ENCODE results near the gene IMP4. TPM values are rescaled to one million over a fixed set of nuclear protein-coding genes. Genes with fewer than 3 reads are reported as not detected.

The IMP4 gene
- total and polyA plus RNA-seq, 2 of the 4 experiments (the other 2 are of a cell fraction), result 154 to 169 TPM

DNA sequence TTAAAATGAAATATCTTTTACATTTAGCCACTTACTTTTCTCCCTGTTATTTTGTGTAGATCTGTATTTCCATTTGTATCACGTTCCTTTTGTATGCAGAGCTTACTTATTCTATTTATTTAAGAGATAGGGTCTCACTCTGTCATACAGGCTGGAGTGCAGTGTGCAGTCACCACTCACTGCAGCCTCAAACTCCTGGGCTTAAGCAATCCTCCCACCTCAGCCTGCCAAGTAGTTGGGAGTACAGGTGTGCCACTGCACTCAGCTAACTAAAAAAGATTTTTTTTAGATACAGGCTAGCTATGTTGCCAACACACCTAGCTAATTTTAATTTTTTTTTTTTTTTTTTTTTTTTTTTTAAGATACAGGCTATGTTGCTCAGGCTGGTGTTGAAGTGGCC, 24.0 kb downstream of the IMP4 start:
- Histone ChIP-seq H3K27ac (ENCODE audit: insufficient read depth, low read length) (no peak overlapping the region), H3K14ac (replicated peaks; ENCODE audit: low read depth, low read length) (no peak overlapping the region), H3K9ac (ENCODE audit: low read depth, low read length) (no peak overlapping the region), H4K20me1 (ENCODE audit: insufficient read depth, low read length) (no peaks in the 10 kb centered on the region; the same call in 1 of the 2 replicates), H2AK9ac (replicated peaks; ENCODE audit: low read depth, low read length, poor library complexity) (no peak overlapping the region), H2BK20ac (ENCODE audit: low read depth, low read length) (no peak overlapping the region), H3K4ac (ENCODE audit: low read depth, low read length) (no peak overlapping the region), H3K56ac (ENCODE audit: extremely low read depth, insufficient read depth, low read length) (no peak overlapping the region), H2BK15ac (ENCODE audit: low read depth, low read length) (no peak overlapping the region), H3K4me3 (ENCODE audit: insufficient read depth, low read depth, low read length) (no peak overlapping the region), H4K8ac (ENCODE audit: low read depth in 2 of 2, low read length in 2 of 2) (no peak overlapping the region), H2BK5ac (ENCODE audit: low read depth, low read length, poor library complexity, severe bottlenecking) (no peak overlapping the region), H3K9me3 (ENCODE audit: control insufficient read depth, insufficient read depth, low read length) (no peaks in the 10 kb centered on the region), H4K91ac (ENCODE audit: insufficient read depth, low read depth, low read length) (no peak overlapping the region), H3K36me3 (ENCODE audit: control insufficient read depth, insufficient read depth, low read length) (peaks cover 6% of the 10 kb centered on the region; the same call in 1 of the 2 replicates), H3K18ac (ENCODE audit: low read depth, low read length) (no peak overlapping the region), H4K5ac (ENCODE audit: low read depth, low read length) (no peak overlapping the region), H3K4me2 (ENCODE audit: low read depth, low read length) (no peak overlapping the region), H2AFZ (replicated peaks; ENCODE audit: low read length, poor library complexity) (no peak overlapping the region), H2AK5ac (ENCODE audit: low read depth, low read length) (no peak overlapping the region), H3K27me3 (ENCODE audit: control insufficient read depth, insufficient read depth, low read length) (no peaks in the 10 kb centered on the region), H3K9me1 (ENCODE audit: insufficient read depth, low read length) (peaks cover 3% of the 10 kb centered on the region; the same call in 1 of the 2 replicates), H3K79me1 (ENCODE audit: low read depth in 1 of 2, low read length in 2 of 2) (peaks cover 5 to 17% of the 10 kb centered on the region in 2 experiments; a peak in 3 of 4 replicates), H2BK120ac (ENCODE audit: low read depth, low read length) (no peak overlapping the region), H3K4me1 (ENCODE audit: control insufficient read depth, insufficient read depth, low read length) (no peaks in the 10 kb centered on the region), H3K23ac (ENCODE audit: low read depth, low read length) (no peak overlapping the region)
- DNase-seq, result no peak
- TF ChIP-seq NFE2L2 (IDR thresholded peaks at IDR 0.05; ENCODE audit: low read depth, low read length), result no peak
- BruUV-seq (replicated peaks), result no TSS peak
- ATAC-seq (ENCODE audit: low read depth), result no peak
- dilution Hi-C loops (cut with HindIII; ENCODE audit: low sequenced_read_pairs, unreplicated experiment), result no loop called here
- intact Hi-C loops (cut with micrococcal nuclease), result no loop called here
- CTCF ChIA-PET, result no interaction called here
- POLR2A ChIA-PET (ENCODE audit: unreplicated experiment), result interaction anchor here (0.6 kb wide), 1 partner anchor 25 kb away, joined by 5 read pairs; no protein-coding TSS in a partner anchor
- in situ Hi-C loops (cut with MboI; ENCODE audit: low sequenced_read_pairs), result loop anchor here (25.0 kb wide), 1 partner anchor 746 kb away; the partner anchor contains the start of gene PLEKHB2
- no CpG with 5 or more reads among the region's 1 CpG for WGBS, 2 experiments (ENCODE audit: extremely low coverage in 2 of 2, insufficient read length in 1 of 2)
